Esophagus muscularis mucosa (tissue), 4 donors: ENCODE measurements around the gene C19orf47. TPM values are rescaled to one million over a fixed set of nuclear protein-coding genes. Genes with fewer than 3 reads are reported as not detected.

Experiments
- DNase-seq: peaks from one replicate; pipeline ENCODE4 v3.0.0-alpha.2; 2017; ENCODE audit errors: extremely low spot score
- H3K27ac ChIP-seq, 4 donors: fragments of 200-600 bp; sonication (generic); replicated peaks in 1 of 4; 1 replicate in 3 of 4; 2 replicates in 1 of 4; pipeline ENCODE4 v1.5.1; 2016 to 2019; ENCODE audit warnings: mild to moderate bottlenecking in 1 of 4
- H3K27me3 ChIP-seq, 4 donors: fragments of 200-600 bp; sonication (generic); one replicate each; pipeline versions ENCODE4 v1.5.1 to v1.6.0; 2016 to 2019
- H3K36me3 ChIP-seq, 4 donors: fragments of 200-600 bp; sonication (generic); one replicate each; pipeline ENCODE4 v1.5.1; 2016 to 2019
- H3K4me1 ChIP-seq, 4 donors: fragments of 200-600 bp; sonication (generic); one replicate each; pipeline ENCODE4 v1.5.1; 2016 to 2019
- H3K4me3 ChIP-seq, 4 donors: fragments of 200-600 bp; sonication (generic); 1 replicate in 2 of 4; 2 replicates in 2 of 4; pipeline ENCODE4 v1.5.1; 2016 to 2019; ENCODE audit warnings: mild to moderate bottlenecking in 4 of 4, moderate library complexity in 1 of 4
- H3K9me3 ChIP-seq, 4 donors: fragments of 200-600 bp; sonication (generic); 1 replicate in 3 of 4; 2 replicates in 1 of 4; pipeline ENCODE4 v1.5.1; 2016 to 2019
- EP300 ChIP-seq: sonication (generic); formaldehyde crosslinking; IDR thresholded peaks from one replicate; pipeline ENCODE4 v1.6.1; 2017; ENCODE audit warnings: antibody characterized with exemption
- POLR2A ChIP-seq: fragments of 450-650 bp; IDR thresholded peaks from one replicate; pipeline ENCODE4 v1.6.1; 2017; ENCODE audit warnings: antibody characterized with exemption, moderate library complexity, mild to moderate bottlenecking, low read depth
- POLR2AphosphoS5 ChIP-seq, 2 donors: sonication (generic); formaldehyde crosslinking; IDR thresholded peaks; one replicate each; pipeline ENCODE4 v1.6.1; 2017; ENCODE audit warnings: antibody characterized with exemption in 2 of 2
- WGBS: methylation state at CpG from one replicate; pipeline ENCODE4 v1.1.5; 2018; 5-methylcytosine and 5-hydroxymethylcytosine counted together
- intact Hi-C: fragments of 100-400 bp; cut with DNase I; formaldehyde crosslinking; loops from one replicate; pipeline ENCODE4 v1.15.1; 2023
- total RNA-seq, 4 donors: library from RNA; depleted of rRNA; stranded (reverse); fragments of >200 nt; gene quantifications; one replicate each; pipeline versions ENCODE4 v1.1.0 to v1.2.1, GENCODE V29; 2016
- TF ChIP-seq, protein P1 (sequence below), 3 experiments: fragments of 200-600 bp in 2 of 3; fragments of 450-650 bp in 1 of 3; sonication (generic) in 2 of 3; IDR thresholded peaks; one replicate each; pipeline ENCODE4 v1.5.1; 2017 to 2019; ENCODE audit warnings: antibody characterized with exemption in 3 of 3, mild to moderate bottlenecking in 2 of 3, moderate library complexity in 1 of 3

The C19orf47 gene
- total RNA-seq, 4 donors from 2014 or later, result 17.9 to 42.6 (median 26.8) TPM

DNA sequence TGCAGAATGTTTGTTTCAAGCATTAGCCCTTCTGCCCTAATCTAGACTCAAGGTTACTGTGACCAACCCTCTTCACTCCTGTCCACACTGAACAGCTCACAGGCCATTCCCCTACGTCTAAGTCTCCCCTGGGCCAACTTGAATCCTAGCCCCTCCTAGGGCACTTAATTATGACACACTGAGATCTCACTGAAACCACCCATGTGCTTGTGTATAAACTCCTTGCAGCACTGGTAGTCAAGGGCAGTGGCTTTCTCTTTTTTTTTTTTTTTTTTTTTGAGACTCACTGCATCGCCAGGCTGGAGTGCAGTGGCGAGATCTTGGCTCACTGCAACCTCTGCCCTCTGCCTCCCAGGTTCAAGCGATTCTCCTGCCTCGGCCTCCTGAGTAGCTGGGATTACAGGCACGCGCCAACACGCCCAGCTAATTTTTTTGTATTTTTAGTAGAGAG, 61.2 kb downstream of the C19orf47 start:
- TF ChIP-seq POLR2AphosphoS5 (IDR thresholded peaks at IDR 0.05) (no peak), POLR2A (no peak), EP300 (no peak)
- TF ChIP-seq, protein P1, sequence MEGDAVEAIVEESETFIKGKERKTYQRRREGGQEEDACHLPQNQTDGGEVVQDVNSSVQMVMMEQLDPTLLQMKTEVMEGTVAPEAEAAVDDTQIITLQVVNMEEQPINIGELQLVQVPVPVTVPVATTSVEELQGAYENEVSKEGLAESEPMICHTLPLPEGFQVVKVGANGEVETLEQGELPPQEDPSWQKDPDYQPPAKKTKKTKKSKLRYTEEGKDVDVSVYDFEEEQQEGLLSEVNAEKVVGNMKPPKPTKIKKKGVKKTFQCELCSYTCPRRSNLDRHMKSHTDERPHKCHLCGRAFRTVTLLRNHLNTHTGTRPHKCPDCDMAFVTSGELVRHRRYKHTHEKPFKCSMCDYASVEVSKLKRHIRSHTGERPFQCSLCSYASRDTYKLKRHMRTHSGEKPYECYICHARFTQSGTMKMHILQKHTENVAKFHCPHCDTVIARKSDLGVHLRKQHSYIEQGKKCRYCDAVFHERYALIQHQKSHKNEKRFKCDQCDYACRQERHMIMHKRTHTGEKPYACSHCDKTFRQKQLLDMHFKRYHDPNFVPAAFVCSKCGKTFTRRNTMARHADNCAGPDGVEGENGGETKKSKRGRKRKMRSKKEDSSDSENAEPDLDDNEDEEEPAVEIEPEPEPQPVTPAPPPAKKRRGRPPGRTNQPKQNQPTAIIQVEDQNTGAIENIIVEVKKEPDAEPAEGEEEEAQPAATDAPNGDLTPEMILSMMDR (IDR thresholded peaks at IDR 0.05), result no peak
- Histone ChIP-seq H3K27me3 (no peaks in the 10 kb centered on the region), H3K9me3 (no peaks in the 10 kb centered on the region), H3K36me3 (no peaks in the 10 kb centered on the region), H3K4me3 (no peak overlapping the region), H3K4me1 (peaks cover 21 to 37% (median 33%) of the 10 kb centered on the region in 4 donors), H3K27ac (peak overlapping the region in 3 of 4 donors; percentile 95 to 97 (median 96))
- intact Hi-C loops, result no loop called here
- WGBS, result 90% methylated on average over 8 of the region's 8 CpGs
- no peak for DNase-seq

DNA sequence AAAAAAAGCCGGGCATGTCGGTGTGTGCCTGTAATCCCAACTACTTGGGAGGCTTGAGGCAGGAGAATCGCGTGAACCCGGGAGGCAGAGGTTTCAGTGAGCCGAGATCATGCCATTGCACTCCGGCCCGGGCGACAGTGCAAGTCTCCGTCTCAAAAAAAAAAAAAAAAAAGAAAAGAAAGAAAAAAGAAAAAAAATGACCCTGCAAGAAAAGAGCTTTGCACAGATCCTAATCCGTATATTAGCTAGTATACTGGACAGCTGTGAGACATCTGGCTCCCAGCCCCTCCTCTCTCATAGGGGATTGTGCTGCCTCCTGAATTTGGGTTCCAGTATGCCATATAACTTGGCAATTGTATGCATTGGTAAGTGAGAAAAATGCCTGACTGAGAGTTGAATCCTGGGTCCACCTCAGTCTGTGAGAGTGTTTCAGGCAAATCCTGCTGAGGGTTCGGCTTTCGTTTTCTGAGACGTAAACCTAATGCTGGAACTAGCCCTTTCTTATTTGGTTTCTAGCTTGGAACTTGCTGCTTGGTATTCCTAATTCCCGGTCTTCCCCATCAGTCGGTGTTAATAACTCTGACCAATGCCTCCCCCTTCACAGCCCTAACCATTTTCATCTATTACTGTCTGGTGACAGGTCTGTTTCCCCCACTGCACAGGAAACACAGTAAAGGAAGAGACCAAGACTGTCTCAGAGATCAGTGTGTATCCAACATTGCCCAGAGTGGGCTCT, 61.8 kb downstream of the C19orf47 start:
- no peak for DNase-seq
- Histone ChIP-seq H3K27me3 (no peaks in the 10 kb centered on the region), H3K9me3 (no peaks in the 10 kb centered on the region), H3K27ac (peak overlapping the region; percentile 95 to 97 (median 96)), H3K36me3 (no peaks in the 10 kb centered on the region), H3K4me3 (peak overlapping the region; percentile 73 to 98 (median 85)), H3K4me1 (peaks cover 26 to 43% (median 39%) of the 10 kb centered on the region in 4 donors)
- 67% methylated on average over 16 of the region's 16 CpGs for WGBS
- intact Hi-C loops, result no loop called here
- TF ChIP-seq EP300, result no peak
- TF ChIP-seq, protein P1 (IDR thresholded peaks at IDR 0.05), result no peak
- TF ChIP-seq POLR2AphosphoS5 (IDR thresholded peaks at IDR 0.05), result no peak

DNA sequence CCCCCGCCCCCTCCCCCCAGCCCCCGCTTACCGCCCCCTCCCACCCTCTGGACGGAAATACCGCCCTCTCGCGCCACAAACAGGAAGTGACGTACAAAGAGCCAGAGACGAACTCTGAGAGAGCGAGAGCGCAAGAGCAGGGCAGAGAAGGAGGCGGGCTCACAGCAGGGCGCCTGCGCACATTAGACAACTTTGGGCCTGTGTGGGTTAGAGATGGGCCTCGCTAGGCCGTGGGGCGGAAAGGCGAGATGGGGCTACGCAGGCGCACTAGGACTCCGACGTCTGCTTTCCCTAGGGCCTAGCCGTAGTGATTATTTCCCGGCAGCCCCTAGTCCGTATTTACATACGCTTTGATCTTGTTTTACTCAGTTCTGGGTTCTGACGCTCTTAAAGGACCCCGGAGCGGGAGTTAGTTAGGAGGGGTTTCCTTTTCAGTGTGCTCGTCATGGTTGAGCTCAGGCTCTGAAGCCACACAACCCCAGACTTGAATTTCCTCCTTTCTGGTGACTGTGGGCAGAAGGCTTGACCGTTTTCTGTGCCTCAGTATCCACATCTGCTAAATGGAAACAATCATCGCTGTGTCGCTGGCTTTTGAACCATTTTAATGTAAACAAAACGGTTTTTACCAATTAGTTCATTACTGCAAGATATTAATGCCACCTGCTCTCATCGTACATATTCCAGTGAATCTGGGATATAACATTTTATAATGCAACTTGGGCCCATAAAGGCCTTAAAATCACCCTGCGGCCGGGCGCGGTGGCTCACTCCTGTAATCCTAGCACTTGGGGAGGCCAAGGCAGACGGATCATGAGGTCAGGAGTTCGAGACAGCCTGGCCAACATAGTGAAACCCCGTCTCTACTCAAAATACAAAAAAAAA, 62.6 kb downstream of the C19orf47 start:
- Histone ChIP-seq H3K4me3 (peak overlapping the region; percentile 73 to 98 (median 85)), H3K4me1 (peaks cover 34 to 51% (median 47%) of the 10 kb centered on the region in 4 donors), H3K9me3 (no peaks in the 10 kb centered on the region), H3K27me3 (no peaks in the 10 kb centered on the region), H3K27ac (peak overlapping the region; percentile 95 to 97 (median 96)), H3K36me3 (no peaks in the 10 kb centered on the region)
- DNase-seq, result peak; percentile 99
- TF ChIP-seq POLR2AphosphoS5 (IDR thresholded peaks at IDR 0.05), result peak; percentile 70 to 96
- no peak for TF ChIP-seq POLR2A
- 21% methylated on average over 21 of the region's 42 CpGs for WGBS
- intact Hi-C loops, result no loop called here

DNA sequence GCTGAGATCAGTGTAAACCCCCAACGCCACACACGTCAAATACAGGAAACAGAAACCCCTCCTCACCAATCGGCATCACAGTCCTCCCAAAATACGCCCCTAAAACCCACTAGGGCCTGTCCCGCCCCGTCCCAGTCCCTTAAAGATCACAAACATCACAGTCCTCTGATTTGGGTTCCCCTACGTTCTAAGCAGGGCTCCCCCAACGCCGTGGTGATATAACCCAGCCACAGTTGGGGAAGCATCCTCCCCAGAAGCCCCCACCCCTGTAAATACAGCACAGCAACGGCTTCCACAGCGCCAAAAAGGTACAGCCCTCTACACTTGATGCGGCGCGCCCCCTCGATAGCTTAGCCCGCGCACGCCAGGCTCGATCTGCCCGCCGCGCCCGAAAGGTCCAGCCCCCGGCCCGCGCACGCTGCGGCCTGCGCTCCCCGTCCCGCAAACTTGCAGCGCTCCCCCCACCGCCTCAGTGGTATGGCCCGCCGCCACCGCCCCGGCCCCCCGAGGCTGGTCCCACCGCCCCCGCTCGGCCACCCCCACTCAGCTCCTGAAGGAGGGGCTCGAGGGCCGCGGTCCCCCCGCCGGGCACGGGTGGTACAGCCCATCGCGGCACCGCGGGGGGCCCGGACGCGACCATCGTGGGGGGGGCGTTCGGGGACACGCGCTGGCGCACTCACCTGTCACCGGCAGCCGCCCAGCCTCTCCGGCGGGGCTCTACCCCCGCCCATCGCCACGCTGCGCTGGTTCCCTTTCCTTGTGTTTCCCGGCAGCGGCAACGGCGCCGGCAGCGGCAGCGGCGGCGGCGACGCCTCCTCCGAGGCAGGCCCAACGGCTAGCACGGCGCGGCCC, 63.5 kb downstream of the C19orf47 start, which contains the start of gene AKT2:
AKT2 (minus strand) TSS at position 845 of the 852 bp plus-strand sequence. CDS start 20,078 bp downstream, outside the sequence.
- Histone ChIP-seq H3K27ac (peak within 1 kb of the TSS; percentile 95 to 97 (median 96)), H3K27me3 (no peaks in the 10 kb centered on the region), H3K4me3 (peak within 1 kb of the TSS; percentile 73 to 98 (median 85)), H3K9me3 (no peaks in the 10 kb centered on the region), H3K4me1 (peaks cover 43 to 59% (median 56%) of the 10 kb centered on the region in 4 donors), H3K36me3 (no peaks in the 10 kb centered on the region)
- DNase-seq, result no peak
- intact Hi-C loops, result no loop called here
- TF ChIP-seq POLR2AphosphoS5 (IDR thresholded peaks at IDR 0.05), result no peak
- no peak for TF ChIP-seq POLR2A
- TF ChIP-seq, protein P1 (IDR thresholded peaks at IDR 0.05), result no peak
- TF ChIP-seq EP300, result no peak
- WGBS, result 2% methylated on average over 20 of the region's 84 CpGs
